ENCODE measurements around the gene CCR6.
A peak's percentile ranks its signal among the peaks of the same experiment; 100 is the strongest.

CCR6 gene

GRCh38 chr6:167139761-167140160 lies 16.9 kb downstream of the CCR6 start:
- Histone ChIP-seq H3K9me3 (ENCODE audit: control insufficient read depth, low read length) (no peaks in the 10 kb centered on the region), H3K4me3 (ENCODE audit: insufficient read depth, low read depth, low read length, poor library complexity, severe bottlenecking) (no peak overlapping the region), H3K27ac (ENCODE audit: insufficient read depth, low read length, poor library complexity, severe bottlenecking) (peak overlapping the region; percentile 26), H3K36me3 (ENCODE audit: control insufficient read depth, insufficient read depth, low read length) (peaks cover 22% of the 10 kb centered on the region), H3K4me1 (ENCODE audit: control insufficient read depth, insufficient read depth, low read length, poor library complexity, severe bottlenecking) (peaks cover 13% of the 10 kb centered on the region), H3K27me3 (replicated peaks; ENCODE audit: control insufficient read depth, insufficient read depth, low read length, poor library complexity, severe bottlenecking) (no peaks in the 10 kb centered on the region)
- no peak for DNase-seq

- peaks cover 18% of the 10 kb centered on the region for H3K36me3 ChIP-seq (ENCODE audit: control insufficient read depth, insufficient read depth, low read length)
- no peaks in the 10 kb centered on the region for H3K27me3 ChIP-seq (replicated peaks; ENCODE audit: control insufficient read depth, insufficient read depth, low read length, poor library complexity, severe bottlenecking)
- no peak for DNase-seq
- H3K9me3 ChIP-seq (ENCODE audit: control insufficient read depth, low read length) = no peaks in the 10 kb centered on the region
- peaks cover 13% of the 10 kb centered on the region for H3K4me1 ChIP-seq (ENCODE audit: control insufficient read depth, insufficient read depth, low read length, poor library complexity, severe bottlenecking)
- peak overlapping the region; percentile 26 for H3K27ac ChIP-seq (ENCODE audit: insufficient read depth, low read length, poor library complexity, severe bottlenecking)
- H3K4me3 ChIP-seq (ENCODE audit: insufficient read depth, low read depth, low read length, poor library complexity, severe bottlenecking) = no peak overlapping the region
These were observed 17.9 kb downstream of the CCR6 start for GRCh38 chr6:167140589-167141474.

- Histone ChIP-seq H3K27ac (ENCODE audit: insufficient read depth, low read length, poor library complexity, severe bottlenecking) (peak overlapping the region; percentile 28), H3K4me3 (ENCODE audit: insufficient read depth, low read depth, low read length, poor library complexity, severe bottlenecking) (no peak overlapping the region), H3K36me3 (ENCODE audit: control insufficient read depth, insufficient read depth, low read length) (peaks cover 12% of the 10 kb centered on the region), H3K27me3 (replicated peaks; ENCODE audit: control insufficient read depth, insufficient read depth, low read length, poor library complexity, severe bottlenecking) (no peaks in the 10 kb centered on the region), H3K9me3 (ENCODE audit: control insufficient read depth, low read length) (no peaks in the 10 kb centered on the region), H3K4me1 (ENCODE audit: control insufficient read depth, insufficient read depth, low read length, poor library complexity, severe bottlenecking) (peaks cover 13% of the 10 kb centered on the region)
- peak in 2 of 3 donors; percentile 34 to 52 for DNase-seq
These were observed 19.0 kb downstream of the CCR6 start for GRCh38 chr6:167141667-167142432.

- Histone ChIP-seq H3K27me3 (replicated peaks; ENCODE audit: control insufficient read depth, insufficient read depth, low read length, poor library complexity, severe bottlenecking) (no peaks in the 10 kb centered on the region), H3K36me3 (ENCODE audit: control insufficient read depth, insufficient read depth, low read length) (peaks cover 7% of the 10 kb centered on the region), H3K9me3 (ENCODE audit: control insufficient read depth, low read length) (no peaks in the 10 kb centered on the region), H3K4me1 (ENCODE audit: control insufficient read depth, insufficient read depth, low read length, poor library complexity, severe bottlenecking) (peaks cover 13% of the 10 kb centered on the region), H3K27ac (ENCODE audit: insufficient read depth, low read length, poor library complexity, severe bottlenecking) (no peak overlapping the region), H3K4me3 (ENCODE audit: insufficient read depth, low read depth, low read length, poor library complexity, severe bottlenecking) (no peak overlapping the region)
- no peak for DNase-seq
These were observed 19.5 kb downstream of the CCR6 start for GRCh38 chr6:167142433-167142761.

- Histone ChIP-seq H3K27ac (ENCODE audit: insufficient read depth, low read length, poor library complexity, severe bottlenecking) (no peak overlapping the region), H3K4me3 (ENCODE audit: insufficient read depth, low read depth, low read length, poor library complexity, severe bottlenecking) (no peak overlapping the region), H3K36me3 (ENCODE audit: control insufficient read depth, insufficient read depth, low read length) (peaks cover under 1% of the 10 kb centered on the region), H3K27me3 (replicated peaks; ENCODE audit: control insufficient read depth, insufficient read depth, low read length, poor library complexity, severe bottlenecking) (no peaks in the 10 kb centered on the region), H3K9me3 (ENCODE audit: control insufficient read depth, low read length) (no peaks in the 10 kb centered on the region), H3K4me1 (ENCODE audit: control insufficient read depth, insufficient read depth, low read length, poor library complexity, severe bottlenecking) (peaks cover 13% of the 10 kb centered on the region)
- DNase-seq = no peak
These were observed 20.1 kb downstream of the CCR6 start for GRCh38 chr6:167143041-167143440.

GRCh38 chr6:167145461-167145860 lies 22.6 kb downstream of the CCR6 start:
- no peak for DNase-seq
- Histone ChIP-seq H3K36me3 (ENCODE audit: control insufficient read depth, insufficient read depth, low read length) (no peaks in the 10 kb centered on the region), H3K4me3 (ENCODE audit: insufficient read depth, low read depth, low read length, poor library complexity, severe bottlenecking) (no peak overlapping the region), H3K27me3 (replicated peaks; ENCODE audit: control insufficient read depth, insufficient read depth, low read length, poor library complexity, severe bottlenecking) (no peaks in the 10 kb centered on the region), H3K27ac (ENCODE audit: insufficient read depth, low read length, poor library complexity, severe bottlenecking) (no peak overlapping the region), H3K4me1 (ENCODE audit: control insufficient read depth, insufficient read depth, low read length, poor library complexity, severe bottlenecking) (peaks cover 13% of the 10 kb centered on the region), H3K9me3 (ENCODE audit: control insufficient read depth, low read length) (no peaks in the 10 kb centered on the region)

GRCh38 chr6:167146135-167146534 lies 23.2 kb downstream of the CCR6 start:
- H3K27ac ChIP-seq (ENCODE audit: insufficient read depth, low read length, poor library complexity, severe bottlenecking) = no peak overlapping the region
- no peak for DNase-seq

GRCh38 chr6:167146977-167147376 lies 24.1 kb downstream of the CCR6 start:
- no peaks in the 10 kb centered on the region for H3K9me3 ChIP-seq (ENCODE audit: control insufficient read depth, low read length)
- H3K27ac ChIP-seq (ENCODE audit: insufficient read depth, low read length, poor library complexity, severe bottlenecking) = no peak overlapping the region
- no peaks in the 10 kb centered on the region for H3K36me3 ChIP-seq (ENCODE audit: control insufficient read depth, insufficient read depth, low read length)
- no peak for DNase-seq
- H3K27me3 ChIP-seq (replicated peaks; ENCODE audit: control insufficient read depth, insufficient read depth, low read length, poor library complexity, severe bottlenecking) = no peaks in the 10 kb centered on the region
- H3K4me1 ChIP-seq (ENCODE audit: control insufficient read depth, insufficient read depth, low read length, poor library complexity, severe bottlenecking) = peaks cover 2% of the 10 kb centered on the region
- H3K4me3 ChIP-seq (ENCODE audit: insufficient read depth, low read depth, low read length, poor library complexity, severe bottlenecking) = no peak overlapping the region

More at GRCh38 chr6:167146135-167146534, 23.2 kb downstream of the CCR6 start:
- H3K4me3 ChIP-seq (ENCODE audit: insufficient read depth, low read depth, low read length, poor library complexity, severe bottlenecking) = no peak overlapping the region
- no peaks in the 10 kb centered on the region for H3K9me3 ChIP-seq (ENCODE audit: control insufficient read depth, low read length)
- no peaks in the 10 kb centered on the region for H3K27me3 ChIP-seq (replicated peaks; ENCODE audit: control insufficient read depth, insufficient read depth, low read length, poor library complexity, severe bottlenecking)
- peaks cover 8% of the 10 kb centered on the region for H3K4me1 ChIP-seq (ENCODE audit: control insufficient read depth, insufficient read depth, low read length, poor library complexity, severe bottlenecking)
- no peaks in the 10 kb centered on the region for H3K36me3 ChIP-seq (ENCODE audit: control insufficient read depth, insufficient read depth, low read length)

GRCh38 chr6:167148021-167148420 lies 25.1 kb downstream of the CCR6 start:
- Histone ChIP-seq H3K27ac (ENCODE audit: insufficient read depth, low read length, poor library complexity, severe bottlenecking) (no peak overlapping the region), H3K9me3 (ENCODE audit: control insufficient read depth, low read length) (no peaks in the 10 kb centered on the region), H3K4me1 (ENCODE audit: control insufficient read depth, insufficient read depth, low read length, poor library complexity, severe bottlenecking) (no peaks in the 10 kb centered on the region), H3K36me3 (ENCODE audit: control insufficient read depth, insufficient read depth, low read length) (no peaks in the 10 kb centered on the region), H3K27me3 (replicated peaks; ENCODE audit: control insufficient read depth, insufficient read depth, low read length, poor library complexity, severe bottlenecking) (no peaks in the 10 kb centered on the region), H3K4me3 (ENCODE audit: insufficient read depth, low read depth, low read length, poor library complexity, severe bottlenecking) (no peak overlapping the region)
- DNase-seq = no peak

- Histone ChIP-seq H3K4me1 (ENCODE audit: control insufficient read depth, insufficient read depth, low read length, poor library complexity, severe bottlenecking) (no peaks in the 10 kb centered on the region), H3K36me3 (ENCODE audit: control insufficient read depth, insufficient read depth, low read length) (no peaks in the 10 kb centered on the region), H3K9me3 (ENCODE audit: control insufficient read depth, low read length) (no peaks in the 10 kb centered on the region), H3K27ac (ENCODE audit: insufficient read depth, low read length, poor library complexity, severe bottlenecking) (no peak overlapping the region), H3K27me3 (replicated peaks; ENCODE audit: control insufficient read depth, insufficient read depth, low read length, poor library complexity, severe bottlenecking) (no peaks in the 10 kb centered on the region), H3K4me3 (ENCODE audit: insufficient read depth, low read depth, low read length, poor library complexity, severe bottlenecking) (no peak overlapping the region)
- no peak for DNase-seq
These were observed 26.1 kb downstream of the CCR6 start for GRCh38 chr6:167148997-167149396.

Measured in effector memory CD4-positive, alpha-beta T cell (primary cell).